ENCODE data around the gene GABRP. TPM values are rescaled to one million over a fixed set of nuclear protein-coding genes. Genes with fewer than 3 reads are reported as not detected.
A peak's percentile ranks its signal among the peaks of the same experiment; 100 is the strongest.

GABRP gene
- total RNA-seq, 1 donor from 2014 or later = not detected

- H3K4me1 Mint-ChIP-seq = peaks cover 18% of the 10 kb centered on the region
- TF ChIP-seq CTCF (IDR thresholded peaks at IDR 0.05) = no peak
- TF ChIP-seq EZH2phosphoT487 (IDR thresholded peaks at IDR 0.05) = no peak
- TF ChIP-seq EZH2 (IDR thresholded peaks at IDR 0.05) = no peak
- Histone ChIP-seq H3K4me1 (peaks cover 5% of the 10 kb centered on the region), H3K27me3 (peaks cover 9% of the 10 kb centered on the region), H3K4me3 (no peak overlapping the region), H3K9ac (no peak overlapping the region), H3K9me3 (ENCODE audit: low read depth) (peaks cover 7% of the 10 kb centered on the region), H3K27ac (no peak overlapping the region), H3K4me2 (no peak overlapping the region), H3F3A (ENCODE audit: low read depth) (peaks cover 10% of the 10 kb centered on the region), H3K79me2 (ENCODE audit: low read depth) (peaks cover 30% of the 10 kb centered on the region), H3K36me3 (no peaks in the 10 kb centered on the region), H4K20me1 (ENCODE audit: low read depth) (peaks cover 17% of the 10 kb centered on the region), H2AFZ (replicated peaks) (no peak overlapping the region)
- DNase-seq (ENCODE audit: low spot score) = no peak
- no peak overlapping the region for H3K27ac Mint-ChIP-seq
- H3K36me3 Mint-ChIP-seq = peaks cover 3% of the 10 kb centered on the region
- H3K9me3 Mint-ChIP-seq = peaks cover 22% of the 10 kb centered on the region
- peak overlapping the region; percentile 86 for H3K4me3 Mint-ChIP-seq
- H3K27me3 Mint-ChIP-seq (ENCODE audit: insufficient read depth, low read depth) = peaks cover 6% of the 10 kb centered on the region
These were observed 76.9 kb downstream of the GABRP start for GRCh38 chr5:170860415-170860814.

- Histone ChIP-seq H2AFZ (replicated peaks) (no peak overlapping the region), H3K4me2 (no peak overlapping the region)
These were observed 77.5 kb downstream of the GABRP start for GRCh38 chr5:170860818-170861666.

GRCh38 chr5:170861667-170861916 lies 78.1 kb downstream of the GABRP start:
- DNase-seq (ENCODE audit: low spot score) = no peak
- Histone ChIP-seq H2AFZ (replicated peaks) (no peak overlapping the region), H3K9ac (no peak overlapping the region), H3K4me2 (peak overlapping the region; percentile 93), H3F3A (ENCODE audit: low read depth) (peaks cover 10% of the 10 kb centered on the region), H4K20me1 (ENCODE audit: low read depth) (peaks cover 17% of the 10 kb centered on the region), H3K9me3 (ENCODE audit: low read depth) (peaks cover 7% of the 10 kb centered on the region), H3K4me3 (peak overlapping the region; percentile 73), H3K79me2 (ENCODE audit: low read depth) (peaks cover 42% of the 10 kb centered on the region), H3K36me3 (no peaks in the 10 kb centered on the region), H3K4me1 (peaks cover 5% of the 10 kb centered on the region), H3K27me3 (peaks cover 9% of the 10 kb centered on the region), H3K27ac (no peak overlapping the region)
- Mint-ChIP-seq H3K27ac (no peak overlapping the region), H3K9me3 (peaks cover 22% of the 10 kb centered on the region), H3K27me3 (ENCODE audit: insufficient read depth, low read depth) (peaks cover 6% of the 10 kb centered on the region), H3K36me3 (peaks cover 5% of the 10 kb centered on the region), H3K4me1 (peaks cover 18% of the 10 kb centered on the region), H3K4me3 (peak overlapping the region; percentile 86)
- no peak for TF ChIP-seq EZH2phosphoT487 (IDR thresholded peaks at IDR 0.05)
- TF ChIP-seq CTCF (IDR thresholded peaks at IDR 0.05) = no peak
- no peak for TF ChIP-seq EZH2 (IDR thresholded peaks at IDR 0.05)

More at GRCh38 chr5:170860818-170861666, 77.5 kb downstream of the GABRP start:
- Histone ChIP-seq H3F3A (ENCODE audit: low read depth) (peaks cover 10% of the 10 kb centered on the region), H3K4me3 (no peak overlapping the region), H3K4me1 (peaks cover 5% of the 10 kb centered on the region), H3K9me3 (ENCODE audit: low read depth) (peaks cover 7% of the 10 kb centered on the region), H3K27ac (no peak overlapping the region), H3K9ac (no peak overlapping the region), H3K36me3 (no peaks in the 10 kb centered on the region), H3K27me3 (peaks cover 9% of the 10 kb centered on the region), H3K79me2 (ENCODE audit: low read depth) (peaks cover 36% of the 10 kb centered on the region), H4K20me1 (ENCODE audit: low read depth) (peaks cover 17% of the 10 kb centered on the region)
- DNase-seq (ENCODE audit: low spot score) = no peak
- H3K27me3 Mint-ChIP-seq (ENCODE audit: insufficient read depth, low read depth) = peaks cover 6% of the 10 kb centered on the region
- H3K9me3 Mint-ChIP-seq = peaks cover 22% of the 10 kb centered on the region
- H3K27ac Mint-ChIP-seq = no peak overlapping the region
- peak overlapping the region; percentile 86 for H3K4me3 Mint-ChIP-seq
- H3K4me1 Mint-ChIP-seq = peaks cover 18% of the 10 kb centered on the region
- peaks cover 5% of the 10 kb centered on the region for H3K36me3 Mint-ChIP-seq
- TF ChIP-seq CTCF (IDR thresholded peaks at IDR 0.05) = no peak
- TF ChIP-seq EZH2phosphoT487 (IDR thresholded peaks at IDR 0.05) = no peak
- TF ChIP-seq EZH2 (IDR thresholded peaks at IDR 0.05) = no peak

All from neural progenitor cell (in vitro differentiated cells).